ENCODE data around the gene AGMO.

DNA sequence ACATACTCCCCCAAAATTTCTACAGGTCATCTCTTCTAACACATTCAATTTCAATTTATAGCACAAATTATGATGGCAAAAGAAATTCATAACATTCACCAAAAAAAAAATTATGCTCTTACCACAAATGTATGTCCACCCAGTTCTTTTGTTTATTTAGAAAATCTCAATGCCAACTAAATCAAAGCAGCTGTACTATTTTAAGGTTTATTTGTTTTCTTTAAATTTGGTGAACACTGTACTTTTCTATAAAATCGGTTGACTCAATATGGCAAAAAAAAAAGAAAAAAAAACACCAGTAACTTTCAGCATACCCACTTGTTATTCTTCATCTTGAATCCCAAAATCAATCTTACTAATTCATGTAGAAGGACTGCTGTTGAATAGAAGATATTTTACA lies 225.7 kb downstream of the AGMO start:
- TF ChIP-seq EZH2phosphoT487 (conservative IDR thresholded peaks at IDR 0.05; ENCODE audit: low read length), result no peak
- TF ChIP-seq, protein P1, sequence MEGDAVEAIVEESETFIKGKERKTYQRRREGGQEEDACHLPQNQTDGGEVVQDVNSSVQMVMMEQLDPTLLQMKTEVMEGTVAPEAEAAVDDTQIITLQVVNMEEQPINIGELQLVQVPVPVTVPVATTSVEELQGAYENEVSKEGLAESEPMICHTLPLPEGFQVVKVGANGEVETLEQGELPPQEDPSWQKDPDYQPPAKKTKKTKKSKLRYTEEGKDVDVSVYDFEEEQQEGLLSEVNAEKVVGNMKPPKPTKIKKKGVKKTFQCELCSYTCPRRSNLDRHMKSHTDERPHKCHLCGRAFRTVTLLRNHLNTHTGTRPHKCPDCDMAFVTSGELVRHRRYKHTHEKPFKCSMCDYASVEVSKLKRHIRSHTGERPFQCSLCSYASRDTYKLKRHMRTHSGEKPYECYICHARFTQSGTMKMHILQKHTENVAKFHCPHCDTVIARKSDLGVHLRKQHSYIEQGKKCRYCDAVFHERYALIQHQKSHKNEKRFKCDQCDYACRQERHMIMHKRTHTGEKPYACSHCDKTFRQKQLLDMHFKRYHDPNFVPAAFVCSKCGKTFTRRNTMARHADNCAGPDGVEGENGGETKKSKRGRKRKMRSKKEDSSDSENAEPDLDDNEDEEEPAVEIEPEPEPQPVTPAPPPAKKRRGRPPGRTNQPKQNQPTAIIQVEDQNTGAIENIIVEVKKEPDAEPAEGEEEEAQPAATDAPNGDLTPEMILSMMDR (IDR thresholded peaks at IDR 0.05; ENCODE audit: insufficient read depth, low read length, poor library complexity, severe bottlenecking), result no peak

Data from SU-DHL-6 (cell line).